Measurements from ENCODE around the gene TPPP.

TPPP gene

DNA sequence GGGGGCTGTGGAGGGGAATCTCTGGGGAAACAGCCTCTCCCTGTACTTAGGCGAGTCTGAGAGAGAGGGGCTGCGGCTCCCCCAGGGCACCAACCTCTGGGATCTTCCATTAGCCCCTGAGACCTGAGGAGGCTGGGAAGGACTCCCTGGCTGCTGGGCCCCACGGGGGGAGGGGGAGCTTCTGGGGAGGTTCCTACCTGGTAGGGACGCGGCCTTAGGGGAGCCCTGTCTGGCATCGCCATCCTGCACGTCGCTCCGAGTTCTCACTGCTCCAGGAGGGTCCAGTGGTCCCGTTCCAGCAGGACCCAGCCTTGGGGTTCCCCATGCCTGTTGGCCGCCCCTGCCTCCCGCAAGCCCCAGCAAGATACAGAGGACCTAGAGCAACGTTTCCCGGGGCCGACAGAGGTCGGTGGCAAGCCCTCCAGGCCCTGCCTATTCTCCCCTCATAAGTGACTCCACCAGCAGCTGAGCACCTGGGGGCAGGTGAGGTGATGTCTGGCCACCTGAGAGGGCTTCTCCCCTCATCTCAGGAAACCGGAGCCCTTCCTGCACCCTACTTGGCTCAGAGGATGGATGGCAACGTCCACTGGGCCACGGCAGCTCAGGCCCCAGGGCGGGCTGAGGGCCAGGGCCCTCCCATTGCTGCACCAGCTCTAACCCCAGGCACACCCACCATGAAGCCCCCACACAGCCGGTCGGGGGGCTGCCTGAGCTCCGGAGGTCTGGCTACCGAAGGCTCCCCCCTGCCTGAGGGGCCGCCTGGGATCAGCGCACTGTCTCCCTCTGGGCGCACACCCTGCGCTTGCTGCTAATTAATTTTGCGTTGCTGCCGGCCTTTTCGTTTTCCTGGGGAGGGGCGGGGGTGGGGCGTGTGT lies 22.5 kb downstream of the TPPP start:
- TF ChIP-seq, protein P1, sequence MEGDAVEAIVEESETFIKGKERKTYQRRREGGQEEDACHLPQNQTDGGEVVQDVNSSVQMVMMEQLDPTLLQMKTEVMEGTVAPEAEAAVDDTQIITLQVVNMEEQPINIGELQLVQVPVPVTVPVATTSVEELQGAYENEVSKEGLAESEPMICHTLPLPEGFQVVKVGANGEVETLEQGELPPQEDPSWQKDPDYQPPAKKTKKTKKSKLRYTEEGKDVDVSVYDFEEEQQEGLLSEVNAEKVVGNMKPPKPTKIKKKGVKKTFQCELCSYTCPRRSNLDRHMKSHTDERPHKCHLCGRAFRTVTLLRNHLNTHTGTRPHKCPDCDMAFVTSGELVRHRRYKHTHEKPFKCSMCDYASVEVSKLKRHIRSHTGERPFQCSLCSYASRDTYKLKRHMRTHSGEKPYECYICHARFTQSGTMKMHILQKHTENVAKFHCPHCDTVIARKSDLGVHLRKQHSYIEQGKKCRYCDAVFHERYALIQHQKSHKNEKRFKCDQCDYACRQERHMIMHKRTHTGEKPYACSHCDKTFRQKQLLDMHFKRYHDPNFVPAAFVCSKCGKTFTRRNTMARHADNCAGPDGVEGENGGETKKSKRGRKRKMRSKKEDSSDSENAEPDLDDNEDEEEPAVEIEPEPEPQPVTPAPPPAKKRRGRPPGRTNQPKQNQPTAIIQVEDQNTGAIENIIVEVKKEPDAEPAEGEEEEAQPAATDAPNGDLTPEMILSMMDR (IDR thresholded peaks at IDR 0.05; ENCODE audit: low read length): no peak
- TF ChIP-seq EZH2 (optimal IDR thresholded peaks at IDR 0.05; ENCODE audit: low read depth, low read length) (no peak), EZH2phosphoT487 (IDR thresholded peaks at IDR 0.05; ENCODE audit: low read length) (no peak)
- Histone ChIP-seq H3K27me3 (replicated peaks; ENCODE audit: insufficient read depth, low read length) (no peaks in the 10 kb centered on the region), H3K4me1 (ENCODE audit: low read length) (no peaks in the 10 kb centered on the region), H3K4me3 (ENCODE audit: low read length) (no peak overlapping the region), H3F3A (ENCODE audit: insufficient read depth, low read length) (no peaks in the 10 kb centered on the region), H3K9me2 (replicated peaks; ENCODE audit: insufficient read depth, low read length) (no peaks in the 10 kb centered on the region), H4K20me1 (ENCODE audit: insufficient read depth, low read length) (no peaks in the 10 kb centered on the region), H3K36me3 (replicated peaks; ENCODE audit: insufficient read depth, low read length) (no peaks in the 10 kb centered on the region), H2AFZ (ENCODE audit: low read length) (no peak overlapping the region), H3K4me2 (ENCODE audit: low read depth, low read length) (no peak overlapping the region), H3K9me3 (replicated peaks; ENCODE audit: insufficient read depth, low read length) (no peaks in the 10 kb centered on the region), H3K9ac (ENCODE audit: low read length) (no peak overlapping the region), H3K27ac (ENCODE audit: low read length) (no peak overlapping the region), H3K79me2 (ENCODE audit: low read length) (no peaks in the 10 kb centered on the region)
- DNase-seq: no peak

DNA sequence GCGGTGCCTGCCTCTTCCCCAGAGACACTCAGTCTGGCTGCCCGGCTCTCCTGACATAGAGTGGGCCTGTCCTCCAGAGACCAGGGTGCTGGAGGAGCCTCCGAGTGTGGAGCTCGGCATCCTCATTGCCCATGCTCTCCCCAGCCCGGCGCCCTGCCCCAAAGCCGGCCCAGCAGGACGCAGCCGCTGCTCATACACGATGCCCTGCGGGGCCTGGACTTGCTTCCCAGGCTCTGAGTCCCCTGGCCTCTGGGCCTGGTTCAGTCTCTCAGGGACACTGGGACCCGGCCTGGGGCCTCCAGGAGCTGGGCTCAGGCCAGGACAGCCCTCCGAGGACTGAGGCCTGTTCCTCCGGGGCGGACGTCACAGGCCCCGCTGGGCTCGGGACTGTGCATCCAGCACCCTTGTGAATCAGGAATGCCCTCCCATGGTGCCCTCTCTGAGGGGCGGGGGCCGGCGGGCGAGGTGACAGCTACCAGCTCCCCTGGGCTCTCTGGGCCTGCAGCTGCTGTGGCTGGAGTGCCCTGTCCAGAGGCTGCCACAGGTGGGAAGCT lies 23.2 kb downstream of the TPPP start:
- no peaks in the 10 kb centered on the region for H3K9me3 ChIP-seq (replicated peaks; ENCODE audit: insufficient read depth, low read length)
- H3K79me2 ChIP-seq (ENCODE audit: low read length): no peaks in the 10 kb centered on the region
- H3F3A ChIP-seq (ENCODE audit: insufficient read depth, low read length): no peaks in the 10 kb centered on the region
- no peak overlapping the region for H3K4me3 ChIP-seq (ENCODE audit: low read length)
- no peaks in the 10 kb centered on the region for H3K36me3 ChIP-seq (replicated peaks; ENCODE audit: insufficient read depth, low read length)
- no peak for DNase-seq
- no peaks in the 10 kb centered on the region for H3K27me3 ChIP-seq (replicated peaks; ENCODE audit: insufficient read depth, low read length)
- H3K4me1 ChIP-seq (ENCODE audit: low read length): no peaks in the 10 kb centered on the region
- no peaks in the 10 kb centered on the region for H4K20me1 ChIP-seq (ENCODE audit: insufficient read depth, low read length)
- no peak overlapping the region for H3K9ac ChIP-seq (ENCODE audit: low read length)
- H3K27ac ChIP-seq (ENCODE audit: low read length): no peak overlapping the region
- TF ChIP-seq EZH2 (optimal IDR thresholded peaks at IDR 0.05; ENCODE audit: low read depth, low read length) (no peak), EZH2phosphoT487 (IDR thresholded peaks at IDR 0.05; ENCODE audit: low read length) (no peak)
- TF ChIP-seq, protein P1 (IDR thresholded peaks at IDR 0.05; ENCODE audit: low read length): no peak
- H3K4me2 ChIP-seq (ENCODE audit: low read depth, low read length): no peak overlapping the region
- H3K9me2 ChIP-seq (replicated peaks; ENCODE audit: insufficient read depth, low read length): no peaks in the 10 kb centered on the region
- no peak overlapping the region for H2AFZ ChIP-seq (ENCODE audit: low read length)

DNA sequence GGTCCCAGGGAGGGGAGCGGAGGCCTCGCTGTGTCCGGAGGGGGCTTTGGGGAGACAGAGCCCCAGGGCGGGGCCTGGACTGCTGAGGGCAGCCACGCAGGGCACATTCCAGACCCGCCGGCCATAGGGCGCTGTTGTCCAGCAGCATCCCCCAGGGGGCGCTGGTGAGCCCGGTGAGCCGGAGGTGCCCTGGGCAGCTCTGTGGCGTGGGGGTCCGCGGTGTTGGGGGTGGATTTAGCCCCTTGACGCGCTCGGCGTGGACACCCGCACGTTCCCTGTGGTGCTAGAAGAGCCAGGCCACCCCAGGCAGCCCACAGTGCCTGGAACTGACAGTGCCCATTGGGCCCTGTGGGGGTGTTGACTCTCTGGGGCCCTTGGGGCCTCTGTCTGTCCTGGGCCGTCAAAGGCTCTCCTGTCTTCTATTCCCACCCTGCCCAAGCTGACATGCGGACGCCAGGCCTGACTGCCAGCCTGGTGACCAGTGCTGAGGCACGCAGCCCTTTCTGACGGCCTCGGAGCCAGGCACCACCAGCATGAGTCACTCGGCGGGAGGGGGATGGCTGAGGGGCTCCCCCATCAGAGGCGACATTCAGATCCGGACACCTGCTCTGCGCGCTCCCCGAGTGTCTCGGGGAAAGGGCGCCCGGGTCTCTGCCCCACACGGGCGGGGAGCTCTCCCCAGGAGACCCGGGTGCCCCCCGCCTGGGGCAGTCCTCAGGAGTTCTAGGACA lies 23.9 kb downstream of the TPPP start:
- H3K4me1 ChIP-seq (ENCODE audit: low read length): no peaks in the 10 kb centered on the region

More for the DNA sequence above, 23.9 kb downstream of the TPPP start:
- Histone ChIP-seq H3K27ac (ENCODE audit: low read length) (no peak overlapping the region), H3K9me2 (replicated peaks; ENCODE audit: insufficient read depth, low read length) (no peaks in the 10 kb centered on the region), H3K27me3 (replicated peaks; ENCODE audit: insufficient read depth, low read length) (no peaks in the 10 kb centered on the region), H3F3A (ENCODE audit: insufficient read depth, low read length) (no peaks in the 10 kb centered on the region), H3K4me2 (ENCODE audit: low read depth, low read length) (no peak overlapping the region), H3K9me3 (replicated peaks; ENCODE audit: insufficient read depth, low read length) (no peaks in the 10 kb centered on the region), H3K36me3 (replicated peaks; ENCODE audit: insufficient read depth, low read length) (no peaks in the 10 kb centered on the region), H3K79me2 (ENCODE audit: low read length) (no peaks in the 10 kb centered on the region), H3K9ac (ENCODE audit: low read length) (no peak overlapping the region), H2AFZ (ENCODE audit: low read length) (no peak overlapping the region), H4K20me1 (ENCODE audit: insufficient read depth, low read length) (no peaks in the 10 kb centered on the region), H3K4me3 (ENCODE audit: low read length) (no peak overlapping the region)
- no peak for DNase-seq
- TF ChIP-seq EZH2phosphoT487 (IDR thresholded peaks at IDR 0.05; ENCODE audit: low read length): no peak
- TF ChIP-seq, protein P1 (IDR thresholded peaks at IDR 0.05; ENCODE audit: low read length): peak; percentile 69
